GM18498 (cell line): Measurements from ENCODE around the gene TRABD2B.

Experiments used
- ATAC-seq: cut with Tn5 transposase; IDR thresholded peaks from one replicate; pipeline ENCODE4 v1.9.1; 2021; ENCODE audit warnings: mild to moderate bottlenecking, moderate library complexity; ENCODE audit not compliant: unreplicated experiment

The TRABD2B gene

GRCh38 chr1:47993881-47994625 is 3.1 kb downstream of the TRABD2B start:
- ATAC-seq: no peak

GRCh38 chr1:47993416-47993740 is 3.8 kb downstream of the TRABD2B start:
- ATAC-seq: no peak

GRCh38 chr1:47992720-47993415 is 4.3 kb downstream of the TRABD2B start:
- no peak for ATAC-seq

GRCh38 chr1:47991673-47992072 is 5.5 kb downstream of the TRABD2B start:
- no peak for ATAC-seq

- ATAC-seq: no peak
Observed at GRCh38 chr1:47991187-47991586, 6.0 kb downstream of the TRABD2B start.

GRCh38 chr1:47990286-47990685 is 6.9 kb downstream of the TRABD2B start:
- no peak for ATAC-seq

- ATAC-seq: no peak
Observed at GRCh38 chr1:47987601-47988000, 9.6 kb downstream of the TRABD2B start.

- no peak for ATAC-seq
Observed at GRCh38 chr1:47986761-47987200, 10.4 kb downstream of the TRABD2B start.

GRCh38 chr1:47985018-47985417 is 12.2 kb downstream of the TRABD2B start:
- ATAC-seq: no peak

GRCh38 chr1:47984175-47984789 is 12.9 kb downstream of the TRABD2B start:
- ATAC-seq: no peak

GRCh38 chr1:47983691-47984090 is 13.5 kb downstream of the TRABD2B start:
- no peak for ATAC-seq

GRCh38 chr1:47981667-47982350 is 15.4 kb downstream of the TRABD2B start:
- no peak for ATAC-seq

- ATAC-seq: no peak
Observed at GRCh38 chr1:47980501-47980900, 16.7 kb downstream of the TRABD2B start.

GRCh38 chr1:47979724-47980123 is 17.5 kb downstream of the TRABD2B start:
- no peak for ATAC-seq

- no peak for ATAC-seq
Observed at GRCh38 chr1:47978486-47978885, 18.7 kb downstream of the TRABD2B start.

- ATAC-seq: no peak
Observed at GRCh38 chr1:47976728-47977127, 20.5 kb downstream of the TRABD2B start.

- no peak for ATAC-seq
Observed at GRCh38 chr1:47976267-47976666, 20.9 kb downstream of the TRABD2B start.

- ATAC-seq: no peak
Observed at GRCh38 chr1:47975302-47975921, 21.8 kb downstream of the TRABD2B start.

- no peak for ATAC-seq
Observed at GRCh38 chr1:47972864-47973432, 24.2 kb downstream of the TRABD2B start.

- no peak for ATAC-seq
Observed at GRCh38 chr1:47971385-47972160, 25.6 kb downstream of the TRABD2B start.
